Cortex of kidney (tissue), 1 donor: ENCODE measurements around the gene SPRYD4.
"Not testable (repeated sequence)": the region's sequence is repeated elsewhere in the genome, so short reads cannot be mapped to it uniquely, and the experiment has no call there.

Source experiments
- DNase-seq: peaks from one replicate; lab custom pipeline; 2025; lab: John Stamatoyannopoulos, UW

The SPRYD4 gene

GRCh38 chr12:56468216-56469006, at the start of gene SPRYD4:
Gene SPRYD4, plus strand, starts transcription at chr12:56468578. Its CDS starts 14 bp downstream, at chr12:56468592.
- DNase-seq, result no peak

- no peak for DNase-seq
These were observed 48.0 kb upstream of the SPRYD4 start for GRCh38 chr12:56420411-56420810.

GRCh38 chr12:56425193-56425592, 43.2 kb upstream of the SPRYD4 start:
- no peak for DNase-seq

- DNase-seq, result no peak
These were observed 42.4 kb upstream of the SPRYD4 start for GRCh38 chr12:56425940-56426438.

- DNase-seq, result no peak
These were observed 37.1 kb upstream of the SPRYD4 start for GRCh38 chr12:56431288-56431687.

GRCh38 chr12:56431850-56432249, 36.5 kb upstream of the SPRYD4 start:
- DNase-seq, result no peak

GRCh38 chr12:56434828-56435227, 33.5 kb upstream of the SPRYD4 start:
- no peak for DNase-seq

GRCh38 chr12:56437430-56438176, 30.8 kb upstream of the SPRYD4 start:
- DNase-seq, result no peak

GRCh38 chr12:56443208-56443607, 25.2 kb upstream of the SPRYD4 start:
- not testable (repeated sequence) for DNase-seq

- no peak for DNase-seq
These were observed 19.3 kb upstream of the SPRYD4 start, which contains the start of gene TIMELESS for GRCh38 chr12:56448860-56449621. Gene TIMELESS, minus strand, starts transcription at chr12:56449426. Its CDS starts 15,256 bp downstream, at chr12:56434170.

GRCh38 chr12:56449622-56449984, 18.8 kb upstream of the SPRYD4 start:
- no peak for DNase-seq

- no peak for DNase-seq
These were observed 18.1 kb upstream of the SPRYD4 start for GRCh38 chr12:56450241-56450640.

- DNase-seq, result no peak
These were observed 17.2 kb upstream of the SPRYD4 start for GRCh38 chr12:56451147-56451546.

GRCh38 chr12:56454557-56454956, 13.8 kb upstream of the SPRYD4 start, which contains the start of gene MIP:
Gene MIP, minus strand, starts transcription at chr12:56454657. Its CDS starts 44 bp downstream, at chr12:56454613.
- no peak for DNase-seq

- DNase-seq, result no peak
These were observed 10.6 kb upstream of the SPRYD4 start for GRCh38 chr12:56457817-56458216.

- no peak for DNase-seq
These were observed 6.9 kb upstream of the SPRYD4 start for GRCh38 chr12:56461235-56462159.

- no peak for DNase-seq
These were observed 5.8 kb upstream of the SPRYD4 start for GRCh38 chr12:56462565-56462964.

- DNase-seq, result no peak
These were observed 891 bp downstream of the SPRYD4 start for GRCh38 chr12:56469007-56469930.

- DNase-seq, result no peak
These were observed 6.0 kb downstream of the SPRYD4 start for GRCh38 chr12:56474389-56474788.

GRCh38 chr12:56476143-56476542, 7.8 kb downstream of the SPRYD4 start:
- no peak for DNase-seq
